ENCODE results near the gene NSDHL. TPM values are rescaled to one million over a fixed set of nuclear protein-coding genes. Genes with fewer than 3 reads are reported as not detected.
"Not testable (repeated sequence)": the region's sequence is repeated elsewhere in the genome, so short reads cannot be mapped to it uniquely, and the experiment has no call there.

NSDHL gene
- total RNA-seq, 2 donors from 2014 or later, result 25.8 to 34.8 TPM

DNA sequence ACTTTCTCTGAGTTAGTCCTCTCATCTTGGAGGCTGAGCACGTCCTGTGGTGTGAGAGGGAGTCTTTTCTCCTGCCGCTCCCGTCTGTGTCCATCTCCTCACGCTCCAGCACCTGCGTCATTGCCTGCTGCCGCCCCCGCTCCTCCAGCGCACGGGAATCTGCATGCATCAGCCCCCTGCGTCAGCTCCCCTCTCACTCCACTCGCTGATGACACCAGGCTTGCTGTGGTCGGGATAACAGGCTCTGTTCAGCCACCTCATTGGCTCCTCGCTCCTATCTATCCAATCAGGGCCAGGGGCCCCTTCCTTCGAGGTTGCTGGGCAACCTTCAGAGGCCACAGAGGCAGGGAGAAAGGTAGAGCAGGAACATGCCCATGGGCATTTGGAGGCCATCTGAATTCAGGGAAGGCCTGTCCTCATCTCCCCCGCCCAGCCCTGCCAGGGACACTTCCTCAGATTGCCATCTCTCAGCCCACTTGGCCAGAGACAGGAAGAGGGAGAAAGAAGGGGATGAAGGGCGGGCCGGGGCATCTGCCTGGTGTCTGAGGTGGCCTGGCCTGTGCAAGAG, 76.3 kb downstream of the NSDHL start:
- Mint-ChIP-seq H3K36me3 (ENCODE audit: low read depth) (no peaks in the 10 kb centered on the region), H3K9me3 (peaks cover 47% of the 10 kb centered on the region), H3K27ac (no peak overlapping the region), H3K4me1 (peaks cover 3% of the 10 kb centered on the region), H3K4me3 (peak overlapping the region; percentile 43), H3K27me3 (ENCODE audit: insufficient read depth) (peaks cover 7% of the 10 kb centered on the region)
- Histone ChIP-seq H3K9ac (ENCODE audit: extremely low read depth, low read length, poor library complexity, severe bottlenecking) (no peak overlapping the region), H3K9me3 (ENCODE audit: control insufficient read depth, low read length) (no peaks in the 10 kb centered on the region), H3K4me3 (ENCODE audit: low read length) (no peak overlapping the region), H3K4me1 (ENCODE audit: control insufficient read depth, insufficient read depth, low read length) (no peaks in the 10 kb centered on the region), H3K27ac (ENCODE audit: low read depth, low read length) (no peak overlapping the region), H3K36me3 (ENCODE audit: control insufficient read depth, insufficient read depth, low read length) (no peaks in the 10 kb centered on the region), H3K27me3 (ENCODE audit: control insufficient read depth, insufficient read depth, low read length, poor library complexity, severe bottlenecking) (no peaks in the 10 kb centered on the region)
- 31 to 100% methylated on average over 2 to 17 of the region's 17 CpGs for WGBS, 2 experiments (ENCODE audit: insufficient coverage in 1 of 2, insufficient read length in 1 of 2)
- TF ChIP-seq, protein P1, sequence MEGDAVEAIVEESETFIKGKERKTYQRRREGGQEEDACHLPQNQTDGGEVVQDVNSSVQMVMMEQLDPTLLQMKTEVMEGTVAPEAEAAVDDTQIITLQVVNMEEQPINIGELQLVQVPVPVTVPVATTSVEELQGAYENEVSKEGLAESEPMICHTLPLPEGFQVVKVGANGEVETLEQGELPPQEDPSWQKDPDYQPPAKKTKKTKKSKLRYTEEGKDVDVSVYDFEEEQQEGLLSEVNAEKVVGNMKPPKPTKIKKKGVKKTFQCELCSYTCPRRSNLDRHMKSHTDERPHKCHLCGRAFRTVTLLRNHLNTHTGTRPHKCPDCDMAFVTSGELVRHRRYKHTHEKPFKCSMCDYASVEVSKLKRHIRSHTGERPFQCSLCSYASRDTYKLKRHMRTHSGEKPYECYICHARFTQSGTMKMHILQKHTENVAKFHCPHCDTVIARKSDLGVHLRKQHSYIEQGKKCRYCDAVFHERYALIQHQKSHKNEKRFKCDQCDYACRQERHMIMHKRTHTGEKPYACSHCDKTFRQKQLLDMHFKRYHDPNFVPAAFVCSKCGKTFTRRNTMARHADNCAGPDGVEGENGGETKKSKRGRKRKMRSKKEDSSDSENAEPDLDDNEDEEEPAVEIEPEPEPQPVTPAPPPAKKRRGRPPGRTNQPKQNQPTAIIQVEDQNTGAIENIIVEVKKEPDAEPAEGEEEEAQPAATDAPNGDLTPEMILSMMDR (conservative IDR thresholded peaks at IDR 0.05), result no peak
- peak; percentile 86 for DNase-seq

DNA sequence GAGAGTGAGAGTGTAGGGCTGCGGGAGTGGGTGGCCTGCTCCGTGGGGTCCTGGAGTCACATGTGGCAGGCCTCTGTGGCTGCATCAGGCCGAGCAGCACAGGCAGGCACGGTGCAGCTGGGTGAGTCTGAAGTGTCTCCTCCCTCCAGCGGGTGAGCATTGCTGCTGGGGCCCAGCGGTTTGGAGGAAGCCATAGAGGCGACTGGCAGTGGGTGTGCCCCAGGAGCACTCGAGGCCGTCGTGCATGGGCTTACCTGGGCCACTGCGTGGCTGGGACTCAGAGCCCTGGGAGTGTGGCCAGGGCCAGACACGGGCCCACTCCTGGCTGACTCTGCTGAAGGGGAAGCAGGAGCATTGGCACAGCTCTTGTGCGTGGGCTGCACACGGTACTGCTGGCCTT, 77.6 kb downstream of the NSDHL start:
- no peak for DNase-seq
- H3K9ac ChIP-seq (ENCODE audit: extremely low read depth, low read length, poor library complexity, severe bottlenecking), result no peak overlapping the region
- peaks cover 3% of the 10 kb centered on the region for H3K4me1 Mint-ChIP-seq
- H3K27ac Mint-ChIP-seq, result no peak overlapping the region
- no peaks in the 10 kb centered on the region for H3K4me1 ChIP-seq (ENCODE audit: control insufficient read depth, insufficient read depth, low read length)
- peaks cover 44% of the 10 kb centered on the region for H3K9me3 Mint-ChIP-seq
- H3K27me3 ChIP-seq (ENCODE audit: control insufficient read depth, insufficient read depth, low read length, poor library complexity, severe bottlenecking), result no peaks in the 10 kb centered on the region
- H3K9me3 ChIP-seq (ENCODE audit: control insufficient read depth, low read length), result no peaks in the 10 kb centered on the region
- no peak overlapping the region for H3K4me3 ChIP-seq (ENCODE audit: low read length)
- no peaks in the 10 kb centered on the region for H3K36me3 Mint-ChIP-seq (ENCODE audit: low read depth)
- peaks cover 7% of the 10 kb centered on the region for H3K27me3 Mint-ChIP-seq (ENCODE audit: insufficient read depth)
- TF ChIP-seq, protein P1 (conservative IDR thresholded peaks at IDR 0.05), result no peak
- no peak overlapping the region for H3K4me3 Mint-ChIP-seq
- WGBS, 2 experiments (ENCODE audit: insufficient coverage in 1 of 2, insufficient read length in 1 of 2), result 92 to 95% methylated on average over 9 to 14 of the region's 14 CpGs
- no peaks in the 10 kb centered on the region for H3K36me3 ChIP-seq (ENCODE audit: control insufficient read depth, insufficient read depth, low read length)
- H3K27ac ChIP-seq (ENCODE audit: low read depth, low read length), result no peak overlapping the region

DNA sequence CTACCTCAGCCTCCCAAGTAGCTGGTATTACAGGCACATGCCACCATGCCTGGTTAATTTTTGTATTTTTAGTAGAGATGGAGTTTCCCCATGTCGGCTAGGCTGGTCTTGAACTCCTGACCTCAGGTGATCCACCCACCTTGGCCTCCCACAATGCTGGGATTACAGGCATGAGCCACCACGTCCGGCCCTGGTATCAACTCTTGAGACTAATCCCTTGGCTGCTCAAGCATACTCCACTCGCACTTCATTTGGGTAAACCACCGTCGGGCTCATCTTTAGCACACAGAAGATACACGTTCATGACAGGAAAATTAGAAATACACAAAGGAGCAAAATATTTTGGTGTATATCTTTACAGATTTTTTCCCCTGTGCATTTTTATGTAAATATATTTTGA, 79.2 kb downstream of the NSDHL start:
- H3K27ac Mint-ChIP-seq, result not testable (repeated sequence)
- WGBS, 2 experiments (ENCODE audit: insufficient coverage in 1 of 2, insufficient read length in 1 of 2), result 95% methylated on average over 7 of the region's 7 CpGs; no CpG with 5 or more reads in 1 of the 2 experiments
- H3K9me3 Mint-ChIP-seq, result peaks cover 51% of the 10 kb centered on the region

DNA sequence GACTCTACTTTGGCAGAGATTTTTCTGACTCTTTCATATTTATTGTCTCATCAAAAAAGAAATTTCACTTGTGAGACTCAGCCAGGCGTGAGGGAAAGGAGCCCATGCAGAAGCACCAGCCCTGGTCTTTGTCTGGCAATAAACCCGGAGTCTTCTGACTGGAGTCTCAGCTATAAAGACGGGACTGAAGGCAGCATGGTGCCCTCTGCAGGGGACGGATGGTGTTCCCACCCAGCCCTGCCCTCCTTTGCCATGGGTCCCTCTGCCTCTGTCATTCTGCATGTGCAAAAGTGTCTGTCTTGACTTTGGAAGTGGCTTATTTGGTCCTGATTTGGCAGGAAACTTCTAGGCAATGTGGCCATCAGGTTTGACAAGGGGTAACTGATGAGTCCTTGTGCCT, 81.2 kb downstream of the NSDHL start:
- H3K4me1 ChIP-seq (ENCODE audit: control insufficient read depth, insufficient read depth, low read length), result no peaks in the 10 kb centered on the region
- no peak overlapping the region for H3K27ac ChIP-seq (ENCODE audit: low read depth, low read length)
- peaks cover 61% of the 10 kb centered on the region for H3K9me3 Mint-ChIP-seq
- H3K36me3 ChIP-seq (ENCODE audit: control insufficient read depth, insufficient read depth, low read length), result no peaks in the 10 kb centered on the region
- TF ChIP-seq, protein P1 (conservative IDR thresholded peaks at IDR 0.05), result peak; percentile 61
- 70% methylated on average over 4 of the region's 4 CpGs; no CpG with 5 or more reads in 1 of the 2 experiments for WGBS, 2 experiments (ENCODE audit: insufficient coverage in 1 of 2, insufficient read length in 1 of 2)
- no peak overlapping the region for H3K4me3 ChIP-seq (ENCODE audit: low read length)
- no peaks in the 10 kb centered on the region for H3K27me3 Mint-ChIP-seq (ENCODE audit: insufficient read depth)
- DNase-seq, result no peak
- no peak overlapping the region for H3K9ac ChIP-seq (ENCODE audit: extremely low read depth, low read length, poor library complexity, severe bottlenecking)
- no peak overlapping the region for H3K4me3 Mint-ChIP-seq
- no peaks in the 10 kb centered on the region for H3K9me3 ChIP-seq (ENCODE audit: control insufficient read depth, low read length)
- H3K36me3 Mint-ChIP-seq (ENCODE audit: low read depth), result no peaks in the 10 kb centered on the region
- H3K27me3 ChIP-seq (ENCODE audit: control insufficient read depth, insufficient read depth, low read length, poor library complexity, severe bottlenecking), result no peaks in the 10 kb centered on the region
- no peak overlapping the region for H3K27ac Mint-ChIP-seq
- H3K4me1 Mint-ChIP-seq, result peaks cover under 1% of the 10 kb centered on the region

More for the DNA sequence above, 79.2 kb downstream of the NSDHL start:
- H3K27ac ChIP-seq (ENCODE audit: low read depth, low read length); H3K4me1 Mint-ChIP-seq; H3K4me3 ChIP-seq (ENCODE audit: low read length); H3K4me1 ChIP-seq (ENCODE audit: control insufficient read depth, insufficient read depth, low read length); H3K4me3 Mint-ChIP-seq; DNase-seq; H3K27me3 ChIP-seq (ENCODE audit: control insufficient read depth, insufficient read depth, low read length, poor library complexity, severe bottlenecking); H3K9ac ChIP-seq (ENCODE audit: extremely low read depth, low read length, poor library complexity, severe bottlenecking); H3K9me3 ChIP-seq (ENCODE audit: control insufficient read depth, low read length); H3K36me3 Mint-ChIP-seq (ENCODE audit: low read depth); H3K36me3 ChIP-seq (ENCODE audit: control insufficient read depth, insufficient read depth, low read length); H3K27me3 Mint-ChIP-seq (ENCODE audit: insufficient read depth): not testable (repeated sequence)

Data from endodermal cell (in vitro differentiated cells).